ENCODE results near the gene DNLZ.

The DNLZ gene

DNA sequence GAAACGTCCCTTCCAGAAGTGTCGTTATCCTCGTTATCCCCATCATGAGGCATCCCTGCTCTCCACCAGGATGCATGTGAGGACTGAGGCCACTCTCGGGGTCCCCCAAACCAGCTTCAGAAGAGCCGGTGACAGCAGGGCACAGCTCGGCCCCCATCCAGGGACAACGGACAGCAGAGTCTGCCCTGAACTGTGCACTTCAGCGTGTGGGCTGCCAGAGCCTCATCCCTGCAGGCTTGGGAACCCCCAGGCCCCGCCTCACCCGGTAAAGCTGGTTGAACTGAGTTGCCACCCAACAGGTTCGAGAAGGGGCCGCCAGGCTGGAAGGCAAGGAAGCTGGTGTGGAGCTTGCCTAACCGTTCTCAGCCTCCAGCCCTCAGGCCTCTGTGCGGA lies 10.6 kb upstream of the DNLZ start:
- DNase-seq, result no peak

DNA sequence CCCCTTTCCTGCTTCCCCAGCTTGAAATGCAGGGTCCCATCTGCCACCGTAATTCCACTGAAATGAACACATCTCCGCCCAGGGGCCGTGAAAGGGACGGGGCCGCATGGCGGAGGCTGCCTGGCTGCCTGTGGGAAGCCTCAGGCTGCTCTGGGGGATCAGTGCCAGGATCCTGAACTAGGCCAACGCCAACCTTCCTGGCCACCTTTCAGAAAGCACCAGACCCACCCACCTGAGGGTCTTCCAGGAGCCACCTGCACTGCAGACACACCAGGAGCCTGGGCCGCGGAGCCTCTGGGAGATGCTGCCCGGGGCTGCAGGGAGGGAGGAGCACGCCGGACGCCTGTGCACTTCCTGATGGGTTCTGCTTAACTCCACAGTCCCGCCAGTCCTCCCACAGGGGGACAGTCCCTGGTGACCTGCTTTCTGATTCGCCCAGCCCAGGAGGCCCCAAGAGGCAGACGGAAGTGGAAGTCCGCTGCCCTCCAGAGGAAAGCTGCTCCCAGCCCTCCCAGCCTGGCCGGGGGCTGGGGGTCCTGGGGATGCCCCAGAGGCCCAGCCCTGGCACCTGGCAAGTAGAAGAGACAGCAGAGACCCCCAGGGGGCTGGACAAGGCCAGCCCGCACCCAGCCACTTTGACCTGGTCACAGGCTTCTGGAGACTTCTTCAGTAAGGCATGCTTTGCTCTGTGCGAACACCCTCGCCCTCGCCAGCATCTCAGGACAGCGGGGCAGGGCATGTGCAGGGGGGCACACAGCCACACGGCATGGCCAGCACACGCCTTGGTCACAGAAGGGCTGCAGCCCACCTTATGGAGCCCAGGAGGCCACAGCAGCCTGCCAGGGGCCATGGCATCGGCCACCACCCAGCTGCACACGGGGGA lies 10.0 kb upstream of the DNLZ start, which contains the start of gene CARD9:
CARD9 (minus strand) TSS at position 370 of the 883 bp plus-strand sequence. CDS start 1,591 bp downstream, outside the sequence.
- DNase-seq, result peak; percentile 72

DNA sequence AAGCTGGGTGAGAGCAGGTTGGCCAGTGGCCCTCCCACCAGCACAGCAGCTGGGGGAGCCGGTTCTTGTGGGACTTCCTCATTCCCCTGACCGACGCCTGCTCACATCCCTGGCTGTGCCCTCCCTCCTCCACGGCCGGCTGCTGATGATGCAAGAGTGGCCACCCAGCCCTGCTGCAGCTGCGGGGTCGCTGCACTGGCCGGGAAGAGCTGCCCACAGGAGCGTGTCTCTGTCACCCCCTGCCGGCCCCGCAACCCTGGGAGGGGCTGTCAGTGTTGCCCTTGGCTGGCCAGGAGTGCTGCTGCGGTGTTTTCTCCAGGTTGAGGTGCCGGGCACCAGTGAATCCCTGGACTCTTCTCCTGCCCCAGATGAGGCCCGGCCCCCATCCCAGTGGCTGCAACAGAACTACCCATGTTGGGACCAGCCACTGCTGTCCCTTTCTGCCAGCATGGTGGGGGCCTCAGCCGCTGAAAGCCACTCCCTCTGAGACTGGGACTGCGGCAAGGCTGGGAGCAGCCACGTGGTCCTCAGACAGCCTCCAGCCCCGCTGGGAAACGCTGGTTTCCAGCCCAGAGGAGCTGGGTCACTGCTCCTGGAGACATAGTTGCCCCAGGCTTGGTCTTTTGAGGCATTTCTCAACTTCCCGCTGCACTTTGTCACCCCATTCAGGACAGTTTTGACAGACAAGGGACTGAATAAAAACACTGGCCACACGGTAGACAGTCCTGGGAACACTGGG lies 9.2 kb upstream of the DNLZ start:
- peak; percentile 75 for DNase-seq

DNA sequence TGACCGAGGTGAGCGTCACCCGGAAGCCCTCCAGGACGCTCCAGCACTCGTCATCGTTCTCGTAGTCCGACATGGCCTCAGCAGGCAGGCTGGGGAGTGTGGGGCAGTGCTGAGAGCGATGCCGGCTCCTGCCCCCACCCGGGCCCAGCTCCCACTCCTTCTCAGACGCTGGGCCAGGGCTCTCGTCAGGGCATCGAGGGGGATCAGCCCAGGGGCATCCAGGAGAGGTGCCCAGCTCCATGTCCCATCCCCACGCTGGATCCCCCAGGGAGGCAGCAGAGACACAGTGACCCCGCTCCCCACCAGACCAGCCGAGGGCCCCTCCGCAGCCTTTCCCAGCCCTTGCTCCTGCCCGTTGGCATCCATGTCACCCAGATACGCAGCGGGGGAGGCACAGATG lies 8.5 kb upstream of the DNLZ start:
- no peak for DNase-seq

DNA sequence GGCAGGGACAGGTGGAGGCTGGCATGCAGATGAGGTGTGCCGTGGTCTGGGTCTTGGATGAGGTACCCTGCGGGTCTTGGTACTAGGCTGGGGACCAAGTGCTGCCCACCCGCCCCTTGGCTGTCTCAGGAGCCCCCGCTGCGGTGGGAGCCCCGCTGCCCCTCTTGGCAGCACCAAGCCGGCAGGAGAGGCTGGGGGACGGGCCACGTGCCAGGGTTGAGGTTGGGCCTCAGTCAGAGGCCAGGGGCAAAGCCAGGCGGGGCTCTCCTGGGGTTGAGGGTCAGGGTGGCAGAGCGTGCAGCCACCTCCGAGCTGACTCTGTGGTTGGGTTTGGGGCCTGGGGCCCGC lies 8.0 kb upstream of the DNLZ start:
- DNase-seq, result no peak

DNA sequence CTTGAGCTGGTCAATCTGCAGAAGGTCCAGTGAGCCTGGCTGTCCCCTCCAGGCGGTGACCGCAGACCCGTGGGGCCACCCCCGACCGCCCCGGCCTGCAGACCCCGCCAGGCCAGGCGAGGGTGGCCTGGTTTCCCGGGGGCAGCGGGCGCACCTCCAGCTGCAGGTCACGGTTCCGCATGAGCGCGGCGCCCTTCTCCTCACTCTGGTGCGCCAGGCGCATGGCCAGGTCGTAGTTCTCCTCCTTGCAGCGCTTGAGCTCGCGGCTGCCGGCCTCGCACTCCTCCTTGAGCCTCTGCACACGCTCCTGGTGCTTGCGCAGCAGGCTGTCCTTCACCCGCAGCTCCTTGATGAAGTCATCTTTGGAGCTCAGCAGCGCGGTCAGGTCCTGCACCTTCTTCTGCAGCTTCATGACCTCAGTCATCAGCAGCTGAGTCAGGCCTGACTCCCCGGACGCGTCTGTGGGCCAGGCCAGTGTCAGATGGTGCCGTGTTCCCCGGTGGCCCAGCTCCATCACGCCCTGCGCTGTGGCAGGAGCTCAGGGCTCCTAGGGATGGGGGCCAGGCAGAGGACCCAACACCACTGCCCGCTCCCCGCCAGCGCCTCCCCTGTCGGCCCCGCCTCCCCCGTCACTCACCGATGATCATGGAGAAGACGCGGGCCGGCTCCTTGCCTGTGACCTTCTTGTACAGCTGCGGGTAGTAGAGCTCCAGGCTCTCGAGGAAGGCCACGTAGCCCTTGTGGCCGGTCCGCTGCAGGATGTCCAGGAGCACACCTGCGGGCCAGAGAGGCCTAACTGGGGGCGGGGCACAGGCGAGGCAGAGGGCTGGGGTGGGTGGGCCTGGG lies 7.4 kb upstream of the DNLZ start:
- DNase-seq, result no peak

DNA sequence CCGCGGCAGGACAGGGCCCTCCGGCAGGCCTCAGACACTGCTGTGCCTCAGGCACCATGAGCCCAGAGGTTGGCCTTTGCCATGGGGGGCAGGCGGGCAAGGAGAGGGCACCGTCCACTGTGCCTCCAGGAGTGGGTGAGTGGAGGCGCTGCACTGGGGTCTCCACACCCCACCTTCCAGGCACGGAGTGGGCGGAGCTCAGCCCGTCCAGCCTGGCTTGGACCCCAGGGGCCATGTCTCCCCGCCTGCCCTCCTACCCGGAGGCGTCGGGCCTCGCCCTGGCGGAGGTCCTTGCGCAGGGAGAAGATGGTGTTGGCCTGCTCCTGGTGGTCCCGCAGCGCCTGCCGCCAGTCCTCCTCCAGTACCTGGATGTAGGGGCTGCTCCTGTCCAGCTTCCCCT lies 6.5 kb upstream of the DNLZ start:
- DNase-seq, result no peak

DNA sequence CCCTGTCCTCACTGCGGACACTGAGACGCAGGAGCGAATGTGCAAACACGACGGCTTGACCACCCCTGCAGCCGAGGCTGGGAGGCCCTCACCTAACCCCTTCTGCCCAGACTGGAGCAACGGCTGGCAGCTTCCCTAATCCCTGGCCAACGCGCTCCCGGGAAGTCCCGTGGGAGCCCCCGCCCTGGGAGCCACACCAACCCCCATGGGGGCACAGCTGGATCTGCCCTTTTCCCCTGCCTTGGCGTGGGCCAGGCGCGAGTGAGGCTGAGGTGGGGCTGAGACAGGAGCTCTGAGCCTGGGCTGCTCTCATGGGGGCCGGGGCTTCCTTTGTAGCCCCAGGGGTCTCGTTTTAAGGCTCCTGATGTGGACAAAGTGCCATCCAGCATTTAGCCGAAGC lies 4.6 kb upstream of the DNLZ start:
- no peak for DNase-seq

DNA sequence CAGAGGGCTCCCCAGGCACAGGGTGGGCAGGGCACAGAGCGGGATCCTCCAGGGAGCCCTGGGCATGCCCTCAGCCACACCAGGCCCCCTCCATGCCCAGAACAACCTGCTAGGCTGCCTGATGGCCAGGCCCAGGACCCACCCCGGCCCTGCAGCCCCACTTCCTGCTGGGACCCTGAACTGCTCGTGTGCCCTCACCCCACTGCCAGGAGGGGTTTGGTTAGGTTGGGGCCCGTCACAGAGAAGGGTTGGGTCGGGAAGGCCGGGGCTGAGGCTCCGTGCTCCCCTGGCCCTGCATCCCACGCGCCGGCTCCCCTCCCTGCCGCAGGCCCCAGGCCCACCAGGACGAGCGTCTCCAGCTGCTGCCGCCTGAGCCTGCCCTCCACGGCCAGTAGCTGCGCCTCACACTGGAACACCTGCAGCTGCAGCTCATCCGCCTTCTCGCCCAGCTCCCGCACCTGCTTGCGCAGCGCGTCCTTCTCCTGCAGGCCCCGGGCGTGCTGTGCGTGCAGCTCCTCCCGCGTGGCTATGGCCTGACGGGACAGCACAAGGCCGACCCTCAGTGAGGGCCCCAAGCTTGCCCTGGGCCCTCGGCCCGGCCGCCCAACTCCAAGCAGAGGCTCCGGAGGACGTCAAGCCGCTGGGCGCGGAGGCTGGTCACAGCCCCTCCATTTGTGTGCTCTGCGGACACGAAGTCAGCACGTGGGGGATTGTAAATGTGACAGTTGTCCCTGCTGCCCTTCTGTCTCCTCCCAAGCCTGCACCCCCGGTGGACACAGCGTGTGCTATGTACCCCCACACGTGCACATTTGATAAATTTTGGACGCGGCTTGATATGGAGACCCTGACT lies 4.0 kb upstream of the DNLZ start:
- DNase-seq, result no peak

DNA sequence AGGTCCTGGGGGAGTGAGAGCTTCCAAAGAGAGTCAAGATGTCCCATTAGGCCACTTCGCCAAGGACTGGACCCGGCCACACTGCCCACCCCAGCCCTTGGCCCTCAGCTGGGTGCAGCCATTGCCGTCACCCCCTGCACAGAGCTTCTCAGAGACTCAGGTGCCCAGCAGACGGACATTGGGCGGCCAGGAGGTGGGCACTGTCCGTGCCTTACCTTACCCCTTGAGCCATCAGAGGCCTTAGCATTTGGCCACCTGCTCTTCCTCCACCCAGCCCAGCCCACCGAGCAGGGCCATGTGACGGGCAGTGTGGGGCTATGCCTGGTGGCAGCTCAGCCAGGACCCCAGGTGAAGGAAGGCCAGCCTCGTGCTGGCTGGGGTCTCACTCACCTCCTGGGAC lies 3.3 kb upstream of the DNLZ start:
- no peak for DNase-seq

DNA sequence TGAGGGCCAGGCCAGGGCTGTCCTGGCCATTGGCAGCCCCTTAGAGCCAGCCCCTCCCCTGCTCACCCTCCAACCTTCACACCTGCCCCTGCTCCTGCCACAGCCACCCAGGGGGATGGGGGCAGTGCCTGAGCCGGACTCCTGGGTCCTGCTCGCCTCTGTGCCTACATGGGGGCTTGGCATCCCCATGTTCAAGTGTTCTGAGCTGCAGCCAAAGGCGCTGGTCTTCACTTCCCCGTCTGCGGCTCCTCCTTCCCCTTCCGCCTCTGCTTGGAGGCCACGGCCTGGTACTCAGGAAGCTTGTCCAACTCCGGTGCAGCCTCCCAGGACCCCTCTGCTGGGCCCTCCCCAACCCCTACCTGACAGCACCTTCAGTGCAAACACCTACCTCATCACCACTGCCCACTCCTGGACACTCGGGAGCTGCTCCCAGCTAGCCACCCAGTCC lies 2.3 kb upstream of the DNLZ start:
- no peak for DNase-seq

DNA sequence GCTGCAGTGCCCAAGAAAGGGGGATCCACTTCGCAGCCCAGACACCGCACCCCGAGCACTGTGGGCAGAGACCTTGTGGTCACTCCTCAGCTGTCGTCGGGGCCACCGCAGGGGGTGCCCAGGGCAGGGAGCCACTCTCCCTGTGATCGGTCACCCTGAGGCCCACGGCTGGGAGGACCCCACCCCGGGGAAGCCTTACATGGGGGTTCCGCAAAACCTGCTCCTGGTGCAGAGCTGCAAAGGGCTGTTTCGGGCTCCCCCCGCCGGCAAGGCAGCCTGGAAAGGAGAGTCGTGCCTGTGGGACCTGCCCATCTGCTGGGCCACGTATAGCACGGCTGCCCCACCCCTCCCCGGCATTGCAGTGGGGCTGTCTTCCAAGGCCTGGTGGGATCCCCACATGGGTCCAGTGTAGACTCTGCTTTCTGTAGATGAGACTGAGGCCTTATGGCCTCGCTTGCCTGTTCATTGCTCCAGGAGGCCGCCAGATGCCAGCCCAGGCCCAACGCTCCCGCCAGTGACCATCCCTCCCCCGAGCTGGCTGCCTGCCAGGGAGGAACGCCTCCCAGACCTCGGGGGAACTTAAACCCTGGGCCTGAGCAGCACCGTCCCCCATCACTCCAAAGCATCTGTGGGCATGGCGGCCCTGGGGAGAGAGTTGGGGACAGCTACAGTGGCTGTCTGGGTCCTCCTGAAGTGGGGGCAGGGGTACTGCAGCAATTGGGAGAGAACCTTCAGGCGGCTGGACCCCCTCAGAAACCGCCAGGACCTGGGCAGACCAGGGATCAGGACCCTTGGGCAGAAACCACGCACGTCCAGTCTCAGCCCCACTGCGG lies 1.6 kb upstream of the DNLZ start:
- DNase-seq, result no peak

DNA sequence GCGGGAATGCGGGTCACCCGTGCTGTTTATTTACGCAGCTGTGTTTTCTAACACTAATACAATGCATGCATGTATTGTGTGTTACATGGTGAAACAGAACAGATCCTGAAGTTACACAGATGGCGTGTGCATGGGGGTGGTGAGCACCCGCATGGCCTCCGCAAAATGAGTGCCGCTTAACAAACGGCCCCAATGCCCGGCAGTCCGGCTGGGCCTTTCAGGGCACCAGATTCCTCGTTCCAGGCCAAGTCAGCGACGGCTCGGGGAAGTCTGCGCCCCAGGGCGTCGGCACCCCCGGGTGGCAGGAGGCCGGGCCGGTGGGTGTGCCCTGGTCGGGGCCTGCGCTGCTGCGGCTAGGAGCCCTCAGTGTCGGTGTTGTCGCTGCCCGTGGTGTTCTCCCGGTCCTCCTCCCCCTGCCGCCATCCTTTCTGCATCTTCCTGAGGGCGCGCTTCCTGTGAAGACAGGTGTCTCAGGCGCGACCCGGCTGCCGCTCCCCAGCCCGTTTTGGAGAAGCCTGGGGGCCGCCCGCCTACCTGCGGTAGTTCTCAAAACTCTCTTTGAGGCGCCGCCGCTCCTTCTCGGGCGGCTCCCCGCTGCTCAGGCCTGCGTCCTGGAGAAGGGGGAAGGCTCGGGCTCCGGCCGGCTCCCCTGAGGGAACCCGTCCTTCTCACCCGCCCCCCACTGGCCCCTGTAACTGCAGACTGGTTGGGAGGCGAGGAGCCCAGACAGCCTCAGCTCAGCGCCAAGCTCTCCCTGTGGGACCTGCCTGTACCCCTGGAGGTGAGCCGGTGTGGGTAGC lies 605 bp upstream of the DNLZ start:
- no peak for DNase-seq

DNA sequence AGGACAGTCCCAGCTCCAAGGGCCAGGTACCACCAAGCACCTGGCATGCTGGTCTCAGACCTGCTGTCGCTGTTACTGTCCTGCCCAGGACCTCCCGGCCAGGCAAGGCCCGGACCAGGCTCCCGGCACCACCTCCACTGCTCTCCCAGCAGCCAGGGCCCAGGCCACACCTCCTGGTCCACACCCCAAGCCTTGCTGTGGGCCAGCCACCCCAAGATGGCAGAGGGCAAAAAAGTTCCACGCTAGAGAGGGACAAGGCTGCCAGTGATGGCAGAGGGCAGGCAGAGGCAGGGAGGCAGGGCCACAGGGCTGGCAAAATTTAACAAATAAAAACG lies 1.1 kb downstream of the DNLZ start:
- no peak for DNase-seq

DNA sequence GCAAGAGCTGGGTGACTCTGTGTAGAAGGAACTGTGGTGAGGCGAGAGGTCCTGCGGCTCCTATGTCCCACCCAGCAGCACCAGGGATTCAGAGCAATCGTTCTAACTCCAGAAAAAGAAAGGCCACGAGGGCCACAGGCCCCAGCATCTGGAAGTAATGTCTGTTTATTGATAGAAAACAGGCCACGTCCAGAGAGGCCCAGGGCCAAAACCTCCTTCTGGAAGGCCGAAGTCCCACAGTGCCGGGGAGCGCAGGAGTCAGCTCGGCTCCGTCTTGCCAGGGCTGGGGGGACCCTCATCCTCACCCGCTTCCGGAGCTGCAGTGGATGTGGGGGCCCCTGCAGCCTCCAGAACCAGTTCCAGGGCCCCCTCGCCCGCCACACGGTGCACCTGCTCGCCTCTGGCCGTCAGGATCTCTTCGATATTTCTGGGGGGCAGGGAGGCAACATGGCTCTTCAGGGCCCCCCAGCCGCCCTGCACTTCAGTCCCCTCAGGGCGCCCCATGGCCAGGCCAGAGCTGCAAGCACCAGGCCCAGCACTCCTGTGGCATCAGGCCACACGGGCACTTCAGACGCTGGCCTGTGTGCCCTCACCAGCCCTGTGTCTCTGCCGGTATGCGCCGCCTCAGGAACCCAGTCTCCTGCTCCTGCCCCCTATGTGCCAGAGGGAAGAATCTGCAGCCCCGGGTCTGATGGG lies 1.6 kb downstream of the DNLZ start:
- no peak for DNase-seq

DNA sequence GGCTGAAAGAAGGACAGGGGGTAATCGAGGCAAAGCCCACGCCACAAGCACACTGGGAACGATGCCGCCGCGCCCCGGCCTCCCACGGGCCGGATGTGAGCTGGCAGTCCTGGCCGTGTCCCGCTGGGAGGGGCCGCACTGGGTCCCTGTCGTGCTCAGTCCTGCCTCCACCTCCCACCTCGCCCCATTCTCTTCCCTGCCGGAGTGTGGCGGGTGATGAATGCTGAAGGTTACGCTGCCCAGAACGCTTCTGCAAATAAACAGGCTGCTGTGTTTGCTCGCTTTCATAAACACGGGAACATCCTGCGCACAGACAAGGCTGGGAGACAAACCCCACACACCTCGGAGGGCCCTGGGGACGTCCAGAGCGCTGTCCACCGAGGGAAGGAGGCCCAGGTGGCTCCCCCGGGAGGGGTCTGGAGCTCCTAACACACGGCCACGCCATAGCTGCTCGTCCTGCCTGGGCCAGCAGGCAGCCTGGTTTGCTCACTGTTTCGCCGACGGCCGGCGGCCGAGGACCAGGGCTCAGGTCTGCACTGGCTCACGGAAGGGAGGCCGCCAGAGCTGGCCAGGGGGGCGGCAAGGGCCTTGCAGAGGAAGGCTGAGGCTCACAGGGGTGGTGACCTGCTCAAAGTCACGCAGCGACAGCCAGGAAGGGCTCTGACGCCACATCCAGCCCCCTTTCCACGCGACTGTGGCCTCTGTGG lies 2.3 kb downstream of the DNLZ start:
- DNase-seq, result no peak

DNA sequence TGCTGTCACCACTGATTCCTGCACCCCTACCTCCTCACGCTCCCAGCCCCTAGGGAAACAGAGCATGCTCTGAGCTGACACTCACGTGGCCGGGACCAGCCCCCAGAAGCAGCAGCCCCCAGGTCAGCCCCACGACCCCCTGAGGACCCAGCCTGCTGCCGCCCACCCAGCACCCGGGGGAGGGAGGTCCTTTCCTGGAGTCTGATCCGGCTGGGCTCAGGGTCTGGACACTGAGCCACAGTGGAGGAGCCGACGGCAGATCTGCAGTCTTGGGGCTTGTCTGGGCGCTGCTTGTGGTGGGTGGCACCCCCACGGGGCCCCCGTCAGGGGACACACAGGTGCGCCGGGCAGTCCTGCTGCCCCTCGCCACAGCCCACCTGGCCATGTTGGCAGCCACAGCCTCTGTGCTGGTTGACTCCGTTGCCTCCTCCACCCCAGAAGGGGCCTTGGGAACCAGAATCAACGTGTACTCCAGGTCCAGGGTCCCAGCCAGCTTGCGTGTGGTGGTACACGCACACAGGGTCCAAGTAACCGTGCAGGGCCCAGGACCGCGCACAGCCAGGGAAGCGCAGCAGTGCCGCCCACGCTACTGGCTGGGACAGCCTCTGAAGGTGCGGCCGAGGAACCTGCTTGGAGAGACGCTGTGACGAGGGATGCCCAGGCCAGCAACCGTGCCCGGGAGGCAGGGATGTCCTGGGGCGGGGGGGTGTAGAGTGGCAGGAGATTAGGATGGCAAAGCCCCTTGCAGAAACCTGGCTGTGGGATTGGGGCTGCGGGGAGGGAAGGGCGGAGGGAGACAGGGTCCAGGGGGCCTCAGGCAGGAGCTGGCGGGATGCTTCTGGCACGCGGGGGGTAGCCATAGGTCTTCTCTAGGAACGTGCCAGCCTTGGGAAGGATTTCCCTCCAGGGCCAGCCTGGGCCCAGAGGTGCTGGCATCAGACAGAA lies 3.5 kb downstream of the DNLZ start:
- DNase-seq, result no peak

DNA sequence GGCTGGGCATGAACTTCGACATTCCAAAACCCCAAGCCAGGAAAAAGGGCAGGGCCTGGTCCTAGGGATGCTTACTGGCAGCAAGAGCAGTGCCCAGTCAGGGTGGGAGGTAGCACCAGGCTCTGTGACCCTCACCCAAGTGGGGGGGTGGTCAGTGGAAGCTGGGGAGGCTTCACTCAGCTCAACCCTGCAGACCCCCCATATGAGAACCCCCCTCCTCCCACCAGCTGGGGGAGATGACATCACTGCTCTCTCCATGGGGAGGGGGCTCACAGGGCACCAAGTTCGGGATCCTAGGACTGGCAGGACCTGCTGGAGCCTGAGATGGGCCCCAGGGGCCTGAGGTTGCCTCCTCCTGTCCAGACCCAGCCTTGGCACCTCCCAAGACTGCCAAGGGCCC lies 4.7 kb downstream of the DNLZ start:
- no peak for DNase-seq
